Glutamatergic neuron (in vitro differentiated cells): ENCODE measurements around the gene CYSTM1. TPM values are rescaled to one million over a fixed set of nuclear protein-coding genes. Genes with fewer than 3 reads are reported as not detected.

Experiments used
- DNase-seq: peaks from one replicate; pipeline ENCODE4 v3.0.0; 2022
- H3K27ac Mint-ChIP-seq: one replicate; pipeline ENCODE4 v1.8.0; 2020; ENCODE audit warnings: mild to moderate bottlenecking, mixed read lengths, inconsistent platforms; ENCODE audit not compliant: unreplicated experiment
- H3K27me3 Mint-ChIP-seq: one replicate; pipeline ENCODE4 v1.8.0; 2020; ENCODE audit warnings: mild to moderate bottlenecking, moderate library complexity, mixed read lengths, inconsistent platforms; ENCODE audit not compliant: unreplicated experiment
- H3K36me3 Mint-ChIP-seq: one replicate; pipeline ENCODE4 v1.8.0; 2020; ENCODE audit warnings: mild to moderate bottlenecking, mixed read lengths, inconsistent platforms; ENCODE audit not compliant: unreplicated experiment
- H3K4me1 Mint-ChIP-seq: one replicate; pipeline ENCODE4 v1.8.0; 2020; ENCODE audit warnings: mild to moderate bottlenecking, low read depth, mixed read lengths, inconsistent platforms; ENCODE audit not compliant: unreplicated experiment
- H3K4me3 Mint-ChIP-seq: one replicate; pipeline ENCODE4 v1.8.0; 2020; ENCODE audit warnings: mild to moderate bottlenecking, mixed read lengths, inconsistent platforms; ENCODE audit not compliant: unreplicated experiment
- H3K9me3 Mint-ChIP-seq: one replicate; pipeline ENCODE4 v1.8.0; 2020; ENCODE audit warnings: mild to moderate bottlenecking, moderate library complexity, mixed read lengths, inconsistent platforms; ENCODE audit not compliant: unreplicated experiment
- CTCF ChIP-seq: fragments of 200-600 bp; sonication (generic); IDR thresholded peaks from one replicate; pipeline ENCODE4 v1.5.0; 2021; ENCODE audit not compliant: partially characterized antibody, unreplicated experiment
- total RNA-seq: library from RNA; stranded (reverse); fragmentation: NEBNext Ultra II Directional; extraction: Animal tissue kit (Norgen Biotek cat#: 25700); gene quantifications from one replicate; pipeline ENCODE4 v1.2.1, GENCODE V29; 2021; ENCODE audit not compliant: unreplicated experiment

CYSTM1 gene
- total RNA-seq, 1 donor from 2014 or later = 37.4 TPM

- H3K4me3 Mint-ChIP-seq = no peak overlapping the region
- no peaks in the 10 kb centered on the region for H3K4me1 Mint-ChIP-seq
- H3K27me3 Mint-ChIP-seq = peaks cover 5% of the 10 kb centered on the region
- no peaks in the 10 kb centered on the region for H3K36me3 Mint-ChIP-seq
- DNase-seq = no peak
- H3K9me3 Mint-ChIP-seq = no peaks in the 10 kb centered on the region
- H3K27ac Mint-ChIP-seq = no peak overlapping the region
- no peak for TF ChIP-seq CTCF
Observed at GRCh38 chr5:140202078-140202477, 27.1 kb downstream of the CYSTM1 start.

GRCh38 chr5:140202610-140203009 lies 27.6 kb downstream of the CYSTM1 start:
- Mint-ChIP-seq H3K4me3 (no peak overlapping the region), H3K9me3 (no peaks in the 10 kb centered on the region), H3K27me3 (peaks cover 5% of the 10 kb centered on the region), H3K27ac (no peak overlapping the region), H3K4me1 (no peaks in the 10 kb centered on the region), H3K36me3 (no peaks in the 10 kb centered on the region)
- no peak for TF ChIP-seq CTCF
- no peak for DNase-seq

GRCh38 chr5:140205216-140205615 lies 30.2 kb downstream of the CYSTM1 start:
- Mint-ChIP-seq H3K4me3 (no peak overlapping the region), H3K4me1 (no peaks in the 10 kb centered on the region), H3K27ac (no peak overlapping the region), H3K9me3 (no peaks in the 10 kb centered on the region), H3K36me3 (no peaks in the 10 kb centered on the region), H3K27me3 (peaks cover 2% of the 10 kb centered on the region)
- TF ChIP-seq CTCF = no peak
- no peak for DNase-seq

- no peak for TF ChIP-seq CTCF
- Mint-ChIP-seq H3K4me1 (no peaks in the 10 kb centered on the region), H3K27ac (no peak overlapping the region), H3K36me3 (no peaks in the 10 kb centered on the region), H3K4me3 (no peak overlapping the region), H3K9me3 (no peaks in the 10 kb centered on the region), H3K27me3 (peaks cover 2% of the 10 kb centered on the region)
- DNase-seq = no peak
Observed at GRCh38 chr5:140205952-140206351, 31.0 kb downstream of the CYSTM1 start.

- no peak for TF ChIP-seq CTCF
- H3K27me3 Mint-ChIP-seq = peaks cover 2% of the 10 kb centered on the region
- no peak for DNase-seq
- no peak overlapping the region for H3K27ac Mint-ChIP-seq
- H3K9me3 Mint-ChIP-seq = no peaks in the 10 kb centered on the region
- no peaks in the 10 kb centered on the region for H3K36me3 Mint-ChIP-seq
- no peaks in the 10 kb centered on the region for H3K4me1 Mint-ChIP-seq
- H3K4me3 Mint-ChIP-seq = no peak overlapping the region
Observed at GRCh38 chr5:140207250-140207964, 32.4 kb downstream of the CYSTM1 start.
